ENCODE data around the gene PLPP6.

PLPP6 gene

DNA sequence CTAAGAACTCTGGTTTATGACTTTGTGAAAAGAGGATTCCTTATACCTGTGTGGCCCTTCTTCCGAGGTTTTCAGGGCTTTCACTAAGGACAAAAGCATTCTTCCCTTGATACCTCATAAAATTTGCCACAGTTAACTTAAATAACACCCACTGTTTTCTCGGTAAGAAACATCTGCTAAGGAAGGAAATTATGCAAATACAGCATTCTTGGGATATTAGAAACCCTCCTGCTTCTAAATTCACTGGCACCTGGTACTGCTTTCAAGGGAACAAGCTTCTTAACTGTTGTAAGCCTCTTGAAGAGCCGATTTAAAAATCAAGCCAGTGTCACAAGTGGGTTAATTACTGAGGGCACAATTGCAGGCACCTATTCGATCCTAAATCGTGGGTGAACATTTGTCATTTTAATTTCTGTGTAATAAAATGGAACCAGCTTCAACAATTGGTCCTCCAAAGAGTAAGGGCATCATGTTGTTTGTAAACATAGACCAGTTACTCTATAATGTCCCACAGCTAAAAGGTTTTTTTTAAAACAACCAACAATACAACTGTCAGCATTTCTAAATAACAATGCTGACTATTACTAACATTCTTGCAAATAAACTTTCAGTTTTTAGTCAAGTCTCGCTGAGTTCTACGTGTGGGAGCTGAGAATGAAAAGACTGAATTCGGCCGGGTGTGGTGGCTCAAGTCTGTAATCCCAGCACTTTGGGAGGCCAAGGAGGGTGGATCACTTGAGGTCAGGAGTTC lies 52.3 kb downstream of the PLPP6 start:
- TF ChIP-seq JUND (IDR thresholded peaks at IDR 0.05; ENCODE audit: low read depth): no peak
- DNase-seq (ENCODE audit: low read depth in 1 of 2, low spot score in 1 of 2): no peak
- in situ Hi-C loops (cut with HindIII; ENCODE audit: low pct_unique_long_range_greater_than_20kb, low sequenced_read_pairs): no loop called here
